ENCODE data around the gene PSORS1C1.
"Not testable (repeated sequence)": the region's sequence is repeated elsewhere in the genome, so short reads cannot be mapped to it uniquely, and the experiment has no call there.

Gene PSORS1C1

GRCh38 chr6:31186052-31186734 lies 71.6 kb downstream of the PSORS1C1 start:
- no peak for DNase-seq (ENCODE audit: extremely low spot score)
- ChIA-PET POLR2A (no interaction called here), CTCF (interaction anchor here (0.7 kb wide), 1 partner anchor 19 kb away, joined by 5 read pairs; no protein-coding TSS in a partner anchor)
- TF ChIP-seq ARNT (IDR thresholded peaks at IDR 0.05) (no peak), FOXA1 (IDR thresholded peaks at IDR 0.05) (no peak), TARDBP (IDR thresholded peaks at IDR 0.05) (no peak), LEF1 (IDR thresholded peaks at IDR 0.05; ENCODE audit: borderline replicate concordance) (no peak)

- no peak for DNase-seq (ENCODE audit: extremely low spot score)
- POLR2A ChIA-PET: no interaction called here
- CTCF ChIA-PET: no interaction called here
- no peak for TF ChIP-seq PKNOX1 (IDR thresholded peaks at IDR 0.05)
- no peak for TF ChIP-seq ELF4 (IDR thresholded peaks at IDR 0.05)
- TF ChIP-seq ZNF384 (IDR thresholded peaks at IDR 0.05): peak; percentile 25; the same call in 1 of the 2 replicates
- TF ChIP-seq SP1 (IDR thresholded peaks at IDR 0.05): no peak
Measured at GRCh38 chr6:31187780-31188194, 73.2 kb downstream of the PSORS1C1 start.

GRCh38 chr6:31189223-31189622 lies 74.6 kb downstream of the PSORS1C1 start:
- DNase-seq (ENCODE audit: extremely low spot score); POLR2A ChIA-PET: not testable (repeated sequence)
- CTCF ChIA-PET: interaction anchor here (0.6 kb wide), 1 partner anchor 137 kb away, joined by 3 read pairs; no protein-coding TSS in a partner anchor

All from HEK293T (cell line).